HG02623 (cell line): Measurements from ENCODE around the gene NDFIP1.
"Not testable (repeated sequence)": the region's sequence is repeated elsewhere in the genome, so short reads cannot be mapped to it uniquely, and the experiment has no call there.

Experiments
- ATAC-seq: cut with Tn5 transposase; IDR thresholded peaks from one replicate; pipeline ENCODE4 v1.9.1; 2021; ENCODE audit warnings: moderate library complexity; ENCODE audit not compliant: unreplicated experiment

NDFIP1 gene

GRCh38 chr5:142108432-142109330, at the start of gene NDFIP1:
NDFIP1 (plus strand) TSS chr5:142108779; CDS start chr5:142108975, 196 bp downstream.
- ATAC-seq = peak; percentile 95

- no peak for ATAC-seq
These were observed 49.2 kb upstream of the NDFIP1 start for GRCh38 chr5:142059304-142059940.

- ATAC-seq = no peak
These were observed 45.2 kb upstream of the NDFIP1 start for GRCh38 chr5:142063376-142063775.

GRCh38 chr5:142063878-142064331, 44.7 kb upstream of the NDFIP1 start:
- no peak for ATAC-seq

GRCh38 chr5:142065273-142065672, 43.3 kb upstream of the NDFIP1 start:
- no peak for ATAC-seq

GRCh38 chr5:142069606-142070399, 38.8 kb upstream of the NDFIP1 start:
- ATAC-seq = no peak

GRCh38 chr5:142070734-142071133, 37.8 kb upstream of the NDFIP1 start:
- no peak for ATAC-seq

- ATAC-seq = no peak
These were observed 36.1 kb upstream of the NDFIP1 start for GRCh38 chr5:142072488-142072887.

GRCh38 chr5:142073362-142073988, 35.1 kb upstream of the NDFIP1 start:
- ATAC-seq = no peak

- ATAC-seq = no peak
These were observed 34.6 kb upstream of the NDFIP1 start for GRCh38 chr5:142074006-142074405.

- no peak for ATAC-seq
These were observed 30.4 kb upstream of the NDFIP1 start for GRCh38 chr5:142078221-142078620.

- ATAC-seq = no peak
These were observed 29.9 kb upstream of the NDFIP1 start for GRCh38 chr5:142078706-142079105.

GRCh38 chr5:142079306-142079721, 29.3 kb upstream of the NDFIP1 start:
- ATAC-seq = no peak

GRCh38 chr5:142080248-142080647, 28.3 kb upstream of the NDFIP1 start:
- ATAC-seq = no peak

- no peak for ATAC-seq
These were observed 26.3 kb upstream of the NDFIP1 start for GRCh38 chr5:142082182-142082781.

- ATAC-seq = no peak
These were observed 22.4 kb upstream of the NDFIP1 start for GRCh38 chr5:142086229-142086628.

- ATAC-seq = no peak
These were observed 21.9 kb upstream of the NDFIP1 start for GRCh38 chr5:142086679-142087078.

- ATAC-seq = no peak
These were observed 20.5 kb upstream of the NDFIP1 start for GRCh38 chr5:142087920-142088679.

- ATAC-seq = not testable (repeated sequence)
These were observed 19.6 kb upstream of the NDFIP1 start for GRCh38 chr5:142088855-142089479.
